ENCODE measurements around the gene EMX1. TPM values are rescaled to one million over a fixed set of nuclear protein-coding genes. Genes with fewer than 3 reads are reported as not detected.
A peak's percentile ranks its signal among the peaks of the same experiment; 100 is the strongest.

Gene EMX1
- total RNA-seq, 1 donor from 2014 or later: 0.54 TPM

GRCh38 chr2:72920318-72921087 lies 3.2 kb downstream of the EMX1 start:
- Mint-ChIP-seq H3K4me1 (ENCODE audit: low read depth, unreplicated experiment) (peaks cover 2% of the 10 kb centered on the region), H3K36me3 (ENCODE audit: unreplicated experiment) (no peaks in the 10 kb centered on the region), H3K4me3 (ENCODE audit: unreplicated experiment) (peak overlapping the region; percentile 79), H3K9me3 (ENCODE audit: unreplicated experiment) (peaks cover 13% of the 10 kb centered on the region), H3K27me3 (ENCODE audit: unreplicated experiment) (peaks cover 41% of the 10 kb centered on the region), H3K27ac (ENCODE audit: unreplicated experiment) (no peak overlapping the region)
- TF ChIP-seq CTCF (IDR thresholded peaks at IDR 0.05; ENCODE audit: partially characterized antibody, unreplicated experiment): no peak
- DNase-seq: peak; percentile 76

GRCh38 chr2:72921088-72921851 lies 4.0 kb downstream of the EMX1 start:
- peaks cover 42% of the 10 kb centered on the region for H3K27me3 Mint-ChIP-seq (ENCODE audit: unreplicated experiment)

DNA sequence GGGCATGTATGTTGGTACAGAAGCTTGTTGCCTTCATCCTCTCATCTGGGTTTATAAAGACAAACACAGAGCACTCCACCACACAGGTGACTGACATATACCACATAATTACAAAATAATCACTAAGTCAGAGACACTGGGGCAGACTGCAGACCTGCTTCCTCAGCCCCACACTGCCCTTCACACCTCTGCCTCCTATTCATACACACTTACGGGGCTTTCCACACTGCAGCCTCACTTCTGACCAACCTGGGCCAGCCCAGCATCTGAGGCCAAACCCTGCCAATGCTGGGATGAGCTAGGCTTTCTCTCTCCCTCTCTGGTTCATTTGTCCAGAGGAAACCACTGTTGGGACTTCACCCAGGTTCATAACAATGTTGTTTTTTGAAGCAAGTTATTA lies 4.5 kb downstream of the EMX1 start:
- Mint-ChIP-seq H3K27me3 (ENCODE audit: unreplicated experiment) (peaks cover 41% of the 10 kb centered on the region), H3K36me3 (ENCODE audit: unreplicated experiment) (no peaks in the 10 kb centered on the region), H3K4me1 (ENCODE audit: low read depth, unreplicated experiment) (peaks cover 2% of the 10 kb centered on the region), H3K27ac (ENCODE audit: unreplicated experiment) (no peak overlapping the region), H3K9me3 (ENCODE audit: unreplicated experiment) (peaks cover 14% of the 10 kb centered on the region), H3K4me3 (ENCODE audit: unreplicated experiment) (no peak overlapping the region)
- no peak for TF ChIP-seq CTCF (IDR thresholded peaks at IDR 0.05; ENCODE audit: partially characterized antibody, unreplicated experiment)
- no peak for DNase-seq

More at GRCh38 chr2:72921088-72921851, 4.0 kb downstream of the EMX1 start:
- TF ChIP-seq CTCF (IDR thresholded peaks at IDR 0.05; ENCODE audit: partially characterized antibody, unreplicated experiment): no peak
- Mint-ChIP-seq H3K4me1 (ENCODE audit: low read depth, unreplicated experiment) (peaks cover 2% of the 10 kb centered on the region), H3K27ac (ENCODE audit: unreplicated experiment) (no peak overlapping the region), H3K9me3 (ENCODE audit: unreplicated experiment) (peaks cover 14% of the 10 kb centered on the region), H3K36me3 (ENCODE audit: unreplicated experiment) (no peaks in the 10 kb centered on the region), H3K4me3 (ENCODE audit: unreplicated experiment) (peak overlapping the region; percentile 25)
- DNase-seq: no peak

DNA sequence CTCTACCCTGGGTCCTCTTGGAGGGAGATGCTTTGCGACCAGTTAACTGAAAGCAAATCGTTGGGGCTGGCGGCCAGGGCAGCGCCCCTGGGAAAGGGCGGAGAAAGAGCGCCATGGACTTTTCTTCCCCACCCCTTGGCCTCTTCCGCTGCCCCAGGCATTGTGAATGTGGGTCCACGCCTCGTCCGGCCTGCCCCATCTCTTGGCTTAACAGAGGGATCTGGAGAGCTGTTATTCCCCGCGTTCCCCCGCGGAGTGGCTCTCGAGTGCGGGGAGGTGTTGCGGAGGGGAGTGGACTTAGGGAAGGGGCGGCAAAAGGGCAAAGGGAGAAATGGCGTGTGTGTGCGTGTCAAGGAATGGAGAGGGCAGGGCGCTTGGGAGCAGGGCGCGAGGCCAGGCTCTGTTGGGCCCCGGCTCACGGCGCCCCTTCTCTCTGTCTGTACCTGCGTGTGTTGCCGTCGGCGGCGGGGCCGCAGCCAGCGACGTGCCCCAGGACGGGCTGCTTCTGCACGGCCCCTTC lies 6.6 kb downstream of the EMX1 start:
- H3K36me3 Mint-ChIP-seq (ENCODE audit: unreplicated experiment): no peaks in the 10 kb centered on the region
- TF ChIP-seq CTCF (IDR thresholded peaks at IDR 0.05; ENCODE audit: partially characterized antibody, unreplicated experiment): no peak
- peaks cover 2% of the 10 kb centered on the region for H3K4me1 Mint-ChIP-seq (ENCODE audit: low read depth, unreplicated experiment)
- H3K4me3 Mint-ChIP-seq (ENCODE audit: unreplicated experiment): peak overlapping the region; percentile 52
- peaks cover 34% of the 10 kb centered on the region for H3K27me3 Mint-ChIP-seq (ENCODE audit: unreplicated experiment)
- no peak overlapping the region for H3K27ac Mint-ChIP-seq (ENCODE audit: unreplicated experiment)
- H3K9me3 Mint-ChIP-seq (ENCODE audit: unreplicated experiment): peaks cover 14% of the 10 kb centered on the region
- DNase-seq: no peak
